Hindlimb muscle (tissue), 1 donor: Measurements from ENCODE around the gene STK17A. TPM values are rescaled to one million over a fixed set of nuclear protein-coding genes. Genes with fewer than 3 reads are reported as not detected.
"Not testable (repeated sequence)": the region's sequence is repeated elsewhere in the genome, so short reads cannot be mapped to it uniquely, and the experiment has no call there.

Experiments
- DNase-seq: peaks from one replicate; pipeline ENCODE4 v3.0.0-alpha.2; 2013
- polyA plus RNA-seq: library from polyadenylated mRNA; unstranded; fragments of 120-200 nt; gene quantifications from one replicate; pipeline ENCODE4 v1.2.1, GENCODE V29; 2013; ENCODE audit not compliant: insufficient read length

STK17A gene
- polyA plus RNA-seq, 1 donor: 20.0 TPM

GRCh38 chr7:43569424-43569823, 13.5 kb upstream of the STK17A start:
- DNase-seq: no peak

- DNase-seq: no peak
Observed at GRCh38 chr7:43570688-43571365, 12.1 kb upstream of the STK17A start.

- peak; percentile 13 for DNase-seq
Observed at GRCh38 chr7:43572516-43573049, 10.3 kb upstream of the STK17A start.

- DNase-seq: not testable (repeated sequence)
Observed at GRCh38 chr7:43573832-43574231, 9.1 kb upstream of the STK17A start.

- DNase-seq: no peak
Observed at GRCh38 chr7:43575506-43575905, 7.4 kb upstream of the STK17A start.

GRCh38 chr7:43576241-43576640, 6.7 kb upstream of the STK17A start:
- no peak for DNase-seq

- DNase-seq: no peak
Observed at GRCh38 chr7:43577485-43577951, 5.4 kb upstream of the STK17A start.

GRCh38 chr7:43583424-43584194, 701 bp downstream of the STK17A start:
- DNase-seq: peak; percentile 63

GRCh38 chr7:43584195-43584586, 1.3 kb downstream of the STK17A start:
- no peak for DNase-seq

GRCh38 chr7:43584733-43585132, 1.8 kb downstream of the STK17A start:
- DNase-seq: not testable (repeated sequence)

GRCh38 chr7:43585562-43585961, 2.7 kb downstream of the STK17A start:
- DNase-seq: no peak

- no peak for DNase-seq
Observed at GRCh38 chr7:43586251-43586900, 3.5 kb downstream of the STK17A start.

- DNase-seq: no peak
Observed at GRCh38 chr7:43588477-43589132, 5.7 kb downstream of the STK17A start.

GRCh38 chr7:43589133-43589478, 6.2 kb downstream of the STK17A start:
- DNase-seq: no peak

GRCh38 chr7:43589728-43590127, 6.8 kb downstream of the STK17A start:
- DNase-seq: no peak

- DNase-seq: no peak
Observed at GRCh38 chr7:43590862-43591557, 8.1 kb downstream of the STK17A start.

GRCh38 chr7:43591558-43592180, 8.8 kb downstream of the STK17A start:
- no peak for DNase-seq

GRCh38 chr7:43592326-43592725, 9.4 kb downstream of the STK17A start:
- DNase-seq: no peak

- DNase-seq: no peak
Observed at GRCh38 chr7:43593010-43593409, 10.1 kb downstream of the STK17A start.

- no peak for DNase-seq
Observed at GRCh38 chr7:43594020-43594419, 11.1 kb downstream of the STK17A start.

GRCh38 chr7:43596426-43596825, 13.5 kb downstream of the STK17A start:
- not testable (repeated sequence) for DNase-seq

GRCh38 chr7:43600056-43600455, 17.1 kb downstream of the STK17A start:
- no peak for DNase-seq
